HG02943 (cell line): ENCODE measurements around the gene PRDM16.

Source experiments
- ATAC-seq: cut with Tn5 transposase; IDR thresholded peaks from one replicate; pipeline ENCODE4 v1.9.1; 2021; ENCODE audit warnings: mild to moderate bottlenecking, low read depth, moderate library complexity; ENCODE audit not compliant: unreplicated experiment

The PRDM16 gene

GRCh38 chr1:3031401-3032221 lies 37.4 kb upstream of the PRDM16 start:
- no peak for ATAC-seq

GRCh38 chr1:3032371-3033039 lies 36.5 kb upstream of the PRDM16 start:
- no peak for ATAC-seq

GRCh38 chr1:3033040-3033789 lies 35.8 kb upstream of the PRDM16 start:
- ATAC-seq = no peak

DNA sequence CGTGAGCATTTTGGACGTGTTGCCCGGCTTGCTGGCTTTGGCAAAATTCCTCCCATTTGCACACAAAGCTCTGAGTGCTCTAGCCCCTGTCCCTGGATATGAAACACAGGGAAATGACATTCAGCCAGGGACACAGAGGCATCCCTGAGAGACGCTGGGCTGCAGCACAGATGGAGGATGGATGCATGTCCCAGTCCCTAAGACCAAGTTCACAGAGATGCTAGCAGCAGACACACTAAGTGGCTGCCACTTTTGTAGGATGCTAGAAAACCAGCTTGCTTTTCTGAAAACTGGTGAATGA lies 35.3 kb upstream of the PRDM16 start:
- ATAC-seq = no peak

DNA sequence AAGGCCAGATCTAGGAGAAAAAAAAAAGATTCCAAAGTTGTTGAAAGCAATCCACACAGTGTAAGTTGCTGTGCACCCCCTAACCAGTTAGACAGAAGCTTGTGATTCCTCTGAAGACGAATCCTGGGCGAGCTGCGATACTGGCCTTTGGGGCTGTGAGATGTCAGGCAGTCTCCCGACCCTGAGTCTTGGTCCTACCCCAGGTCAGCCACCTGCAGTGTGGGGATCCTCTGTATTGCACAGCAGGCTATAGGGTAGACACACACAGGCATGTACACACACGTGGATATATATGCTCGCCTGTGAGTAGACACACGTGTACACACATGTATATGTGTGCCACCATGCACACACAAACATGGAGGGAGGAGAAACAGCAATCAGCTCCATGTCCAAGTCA lies 34.8 kb upstream of the PRDM16 start:
- no peak for ATAC-seq

DNA sequence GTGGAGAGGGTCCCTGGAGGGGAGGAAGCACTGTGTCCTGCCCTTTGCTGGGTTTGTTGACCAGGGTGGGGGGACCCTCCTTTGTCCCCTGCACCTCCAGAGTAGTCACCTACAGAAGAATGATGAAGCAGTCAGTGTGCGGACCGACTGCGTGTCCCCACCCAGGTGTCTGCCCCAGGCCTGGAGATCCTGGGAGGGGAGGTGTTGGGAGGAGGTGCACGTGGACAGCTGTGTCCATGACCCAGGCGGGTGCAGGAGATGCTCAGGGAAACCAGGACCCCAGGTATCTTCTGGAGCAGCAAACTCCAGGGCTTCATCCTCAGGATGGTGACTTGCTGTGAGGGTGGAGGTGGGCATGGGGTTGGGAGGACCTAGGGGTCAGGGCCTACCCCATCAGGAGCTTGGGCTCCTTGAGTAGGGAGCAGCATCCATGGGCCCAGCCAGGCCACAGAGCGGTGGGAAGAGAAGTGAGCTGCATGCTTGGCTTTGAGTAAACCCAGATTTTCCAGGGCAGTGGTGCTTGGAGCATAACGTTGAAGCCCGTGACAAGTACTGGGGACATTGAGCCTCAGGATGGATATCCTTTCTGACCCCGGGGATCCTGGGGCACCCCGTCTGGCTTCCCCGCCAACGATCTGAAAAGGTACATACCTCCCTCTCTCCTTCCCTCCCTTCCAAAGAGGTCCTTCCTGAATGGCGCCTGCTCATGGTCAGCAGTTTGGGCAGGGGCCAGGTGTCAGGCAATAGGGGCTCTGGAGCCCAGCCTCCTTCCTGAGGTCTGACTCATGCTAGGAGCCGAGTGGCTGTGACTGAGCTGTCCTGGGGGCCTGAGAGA lies 34.1 kb upstream of the PRDM16 start:
- ATAC-seq = no peak

GRCh38 chr1:3035563-3036446 lies 33.2 kb upstream of the PRDM16 start:
- ATAC-seq = no peak

GRCh38 chr1:3036447-3037280 lies 32.3 kb upstream of the PRDM16 start:
- ATAC-seq = no peak

- no peak for ATAC-seq
Measured at GRCh38 chr1:3037281-3038040, 31.5 kb upstream of the PRDM16 start.

GRCh38 chr1:3038113-3038551 lies 30.9 kb upstream of the PRDM16 start:
- ATAC-seq = no peak

DNA sequence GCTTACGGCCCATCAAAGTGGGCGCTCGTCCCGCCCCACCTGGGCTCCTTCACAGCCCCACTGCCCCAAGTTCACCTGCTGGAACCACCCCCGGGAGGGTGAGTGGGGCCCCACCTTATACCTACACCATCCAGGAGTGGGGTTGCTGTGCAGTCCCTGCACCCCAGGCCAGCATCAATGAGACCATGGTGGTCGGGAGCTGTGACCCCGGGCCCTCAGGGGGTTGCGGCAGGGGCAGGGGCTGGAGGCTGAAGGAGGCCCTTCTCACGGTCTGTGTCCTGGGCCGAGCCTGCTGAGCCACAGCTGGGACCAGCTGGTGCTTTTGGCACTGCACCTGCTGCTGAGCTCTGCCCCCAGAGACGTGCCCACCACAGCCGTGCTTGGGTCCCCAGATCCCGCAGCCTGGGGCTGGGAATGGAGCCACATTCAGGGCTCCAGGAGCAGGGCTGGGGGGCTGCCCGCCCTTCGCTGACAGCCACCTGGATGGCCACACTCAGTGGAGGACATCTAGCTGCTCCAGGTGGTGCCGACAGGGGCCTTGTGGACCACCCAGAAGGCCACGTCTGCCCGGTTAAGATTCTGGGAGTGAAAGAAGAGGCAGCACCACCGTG lies 30.3 kb upstream of the PRDM16 start:
- no peak for ATAC-seq

- ATAC-seq = no peak
Measured at GRCh38 chr1:3040004-3040403, 29.0 kb upstream of the PRDM16 start.

- no peak for ATAC-seq
Measured at GRCh38 chr1:3042481-3042880, 26.5 kb upstream of the PRDM16 start.

GRCh38 chr1:3049164-3049563 lies 19.8 kb upstream of the PRDM16 start:
- no peak for ATAC-seq

GRCh38 chr1:3049905-3050304 lies 19.1 kb upstream of the PRDM16 start:
- ATAC-seq = no peak

GRCh38 chr1:3050603-3051002 lies 18.4 kb upstream of the PRDM16 start:
- no peak for ATAC-seq
